ENCODE results near the gene MRPL55.

DNA sequence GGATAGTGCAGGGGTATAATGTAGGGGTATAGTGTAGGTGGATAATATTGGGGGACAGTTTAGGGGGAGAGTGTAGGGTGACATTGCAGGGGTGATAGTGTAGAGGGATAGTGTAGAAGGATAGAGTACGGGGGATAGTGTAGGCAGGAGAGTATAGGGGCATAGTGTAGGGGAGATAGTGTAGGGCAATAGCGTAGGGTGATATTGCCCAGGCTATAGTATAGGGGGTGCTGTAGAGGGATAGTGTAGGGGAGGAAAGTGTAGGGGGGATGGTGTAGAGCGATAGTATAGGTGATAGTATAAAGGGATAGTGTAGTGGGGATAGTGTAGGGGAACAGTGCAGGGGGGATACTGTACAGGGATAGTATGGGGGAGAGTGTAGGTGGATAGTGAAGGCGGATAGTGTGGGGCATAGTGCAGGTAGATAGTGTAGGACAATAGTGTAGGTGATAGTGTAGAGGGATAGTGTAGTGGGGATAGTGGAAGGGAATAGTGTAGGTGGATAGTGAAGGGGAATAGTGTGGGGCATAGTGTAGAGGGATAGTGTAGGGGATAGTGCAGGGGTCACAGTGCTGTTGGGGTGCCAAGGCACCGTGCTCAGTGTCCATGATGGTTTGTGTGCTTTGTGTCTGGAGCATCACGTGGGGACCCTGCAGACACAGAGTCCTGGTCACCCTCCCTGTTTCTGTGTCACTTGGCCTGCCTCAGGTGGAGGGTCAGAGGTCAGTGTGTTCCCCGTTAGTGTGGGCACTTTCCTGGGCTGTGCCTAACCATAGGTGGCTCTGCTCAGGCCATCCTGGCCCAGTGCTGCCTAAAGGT lies 37.1 kb downstream of the MRPL55 start:
- TF ChIP-seq, protein P1, sequence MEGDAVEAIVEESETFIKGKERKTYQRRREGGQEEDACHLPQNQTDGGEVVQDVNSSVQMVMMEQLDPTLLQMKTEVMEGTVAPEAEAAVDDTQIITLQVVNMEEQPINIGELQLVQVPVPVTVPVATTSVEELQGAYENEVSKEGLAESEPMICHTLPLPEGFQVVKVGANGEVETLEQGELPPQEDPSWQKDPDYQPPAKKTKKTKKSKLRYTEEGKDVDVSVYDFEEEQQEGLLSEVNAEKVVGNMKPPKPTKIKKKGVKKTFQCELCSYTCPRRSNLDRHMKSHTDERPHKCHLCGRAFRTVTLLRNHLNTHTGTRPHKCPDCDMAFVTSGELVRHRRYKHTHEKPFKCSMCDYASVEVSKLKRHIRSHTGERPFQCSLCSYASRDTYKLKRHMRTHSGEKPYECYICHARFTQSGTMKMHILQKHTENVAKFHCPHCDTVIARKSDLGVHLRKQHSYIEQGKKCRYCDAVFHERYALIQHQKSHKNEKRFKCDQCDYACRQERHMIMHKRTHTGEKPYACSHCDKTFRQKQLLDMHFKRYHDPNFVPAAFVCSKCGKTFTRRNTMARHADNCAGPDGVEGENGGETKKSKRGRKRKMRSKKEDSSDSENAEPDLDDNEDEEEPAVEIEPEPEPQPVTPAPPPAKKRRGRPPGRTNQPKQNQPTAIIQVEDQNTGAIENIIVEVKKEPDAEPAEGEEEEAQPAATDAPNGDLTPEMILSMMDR (optimal IDR thresholded peaks at IDR 0.05 in 1 of 3, IDR thresholded peaks at IDR 0.05 in 1 of 3, conservative IDR thresholded peaks at IDR 0.05 in 1 of 3; ENCODE audit: extremely low read depth in 1 of 3, insufficient read depth in 2 of 3, low read length in 3 of 3), result no peak
- TF ChIP-seq EZH2 (IDR thresholded peaks at IDR 0.05; ENCODE audit: low read length), result no peak

Data from keratinocyte (primary cell).